Testis (tissue), 3 donors: ENCODE data around the gene GRIK4. TPM values are rescaled to one million over a fixed set of nuclear protein-coding genes. Genes with fewer than 3 reads are reported as not detected.

Experiments
- DNase-seq: peaks from one replicate; pipeline ENCODE4 v3.0.0-alpha.2; 2019
- H3K27ac ChIP-seq, 2 donors: fragments of 200-600 bp; sonication (generic); one replicate each; pipeline ENCODE4 v1.5.1; 2019
- H3K27me3 ChIP-seq: fragments of 200-600 bp; sonication (generic); one replicate; pipeline ENCODE4 v1.5.1; 2019
- H3K36me3 ChIP-seq: fragments of 200-600 bp; sonication (generic); one replicate; pipeline ENCODE4 v1.5.1; 2017; ENCODE audit warnings: low read depth; ENCODE audit errors: missing control alignments
- H3K4me1 ChIP-seq: fragments of 200-600 bp; sonication (generic); one replicate; pipeline ENCODE4 v1.5.1; 2019
- H3K4me3 ChIP-seq, 2 donors: fragments of 200-600 bp; sonication (generic); one replicate each; pipeline ENCODE4 v1.5.1; 2017 to 2019
- H3K9me3 ChIP-seq: fragments of 200-600 bp; sonication (generic); one replicate; pipeline ENCODE4 v1.5.1; 2017
- POLR2A ChIP-seq: fragments of 450-650 bp; IDR thresholded peaks from one replicate; pipeline ENCODE4 v1.6.1; 2017; ENCODE audit warnings: antibody characterized with exemption, mild to moderate bottlenecking, moderate library complexity
- WGBS, 2 donors: methylation state at CpG; one replicate each; pipeline ENCODE4 v1.1.5; 2018; 5-methylcytosine and 5-hydroxymethylcytosine counted together
- intact Hi-C: fragments of 100-400 bp; cut with DNase I; formaldehyde crosslinking; loops from one replicate; pipeline ENCODE4 v1.15.1; 2023; ENCODE audit warnings: low total_unique reads
- polyA plus RNA-seq: library from polyadenylated mRNA; stranded (reverse); fragments of 350-450 nt; fragmentation: Illumina TruSeq; extraction: RNeasy Lipid Tissue Mini Kit (QIAGEN cat#74804); gene quantifications from one replicate; pipeline ENCODE4 v1.2.3, GENCODE V29; 2014; ENCODE audit warnings: low read depth, low replicate concordance; ENCODE audit not compliant: insufficient read depth
- total RNA-seq, 2 donors: library from RNA; depleted of rRNA; stranded (reverse); fragments of >200 nt; gene quantifications; one replicate each; pipeline ENCODE4 v1.2.3, GENCODE V29; 2016
- TF ChIP-seq, protein P1 (sequence below), 3 experiments: fragments of 450-650 bp in 2 of 3; fragments of 200-600 bp in 1 of 3; sonication (generic) in 1 of 3; IDR thresholded peaks; one replicate each; pipeline ENCODE4 v1.5.1; 2016 to 2019; ENCODE audit warnings: antibody characterized with exemption in 3 of 3, mild to moderate bottlenecking in 2 of 3, moderate library complexity in 1 of 3

GRIK4 gene
- total and polyA plus RNA-seq, 3 donors from 2014 or later: 2.6 to 3.0 (median 2.6) TPM

DNA sequence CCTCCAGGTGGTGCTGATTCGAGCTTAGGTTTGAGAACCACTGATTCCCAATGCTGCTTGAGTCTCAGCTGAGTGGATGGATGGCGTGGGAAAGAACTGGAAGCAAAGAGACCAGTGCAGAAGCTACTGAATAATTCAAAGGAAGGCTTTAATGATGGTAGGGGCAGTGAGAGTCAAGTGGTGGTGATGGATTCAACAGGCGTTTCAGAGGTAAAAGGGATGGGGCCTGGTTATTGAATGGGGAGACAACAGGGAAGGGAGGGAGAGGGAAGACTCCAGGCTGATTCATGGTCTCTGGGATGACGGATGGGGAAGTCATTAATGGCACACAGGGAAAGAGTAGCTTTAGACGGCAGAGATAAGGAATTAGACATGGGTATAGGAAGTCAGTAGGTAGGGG, 408.0 kb downstream of the GRIK4 start:
- no peak for TF ChIP-seq POLR2A
- TF ChIP-seq, protein P1, sequence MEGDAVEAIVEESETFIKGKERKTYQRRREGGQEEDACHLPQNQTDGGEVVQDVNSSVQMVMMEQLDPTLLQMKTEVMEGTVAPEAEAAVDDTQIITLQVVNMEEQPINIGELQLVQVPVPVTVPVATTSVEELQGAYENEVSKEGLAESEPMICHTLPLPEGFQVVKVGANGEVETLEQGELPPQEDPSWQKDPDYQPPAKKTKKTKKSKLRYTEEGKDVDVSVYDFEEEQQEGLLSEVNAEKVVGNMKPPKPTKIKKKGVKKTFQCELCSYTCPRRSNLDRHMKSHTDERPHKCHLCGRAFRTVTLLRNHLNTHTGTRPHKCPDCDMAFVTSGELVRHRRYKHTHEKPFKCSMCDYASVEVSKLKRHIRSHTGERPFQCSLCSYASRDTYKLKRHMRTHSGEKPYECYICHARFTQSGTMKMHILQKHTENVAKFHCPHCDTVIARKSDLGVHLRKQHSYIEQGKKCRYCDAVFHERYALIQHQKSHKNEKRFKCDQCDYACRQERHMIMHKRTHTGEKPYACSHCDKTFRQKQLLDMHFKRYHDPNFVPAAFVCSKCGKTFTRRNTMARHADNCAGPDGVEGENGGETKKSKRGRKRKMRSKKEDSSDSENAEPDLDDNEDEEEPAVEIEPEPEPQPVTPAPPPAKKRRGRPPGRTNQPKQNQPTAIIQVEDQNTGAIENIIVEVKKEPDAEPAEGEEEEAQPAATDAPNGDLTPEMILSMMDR (IDR thresholded peaks at IDR 0.05): no peak
- Histone ChIP-seq H3K27me3 (no peaks in the 10 kb centered on the region), H3K9me3 (no peaks in the 10 kb centered on the region), H3K36me3 (no peaks in the 10 kb centered on the region), H3K4me1 (no peaks in the 10 kb centered on the region), H3K27ac (no peak overlapping the region), H3K4me3 (no peak overlapping the region)
- WGBS, 2 donors: 75 to 82% methylated on average over 5 of the region's 5 CpGs
- no peak for DNase-seq
- intact Hi-C loops: no loop called here

DNA sequence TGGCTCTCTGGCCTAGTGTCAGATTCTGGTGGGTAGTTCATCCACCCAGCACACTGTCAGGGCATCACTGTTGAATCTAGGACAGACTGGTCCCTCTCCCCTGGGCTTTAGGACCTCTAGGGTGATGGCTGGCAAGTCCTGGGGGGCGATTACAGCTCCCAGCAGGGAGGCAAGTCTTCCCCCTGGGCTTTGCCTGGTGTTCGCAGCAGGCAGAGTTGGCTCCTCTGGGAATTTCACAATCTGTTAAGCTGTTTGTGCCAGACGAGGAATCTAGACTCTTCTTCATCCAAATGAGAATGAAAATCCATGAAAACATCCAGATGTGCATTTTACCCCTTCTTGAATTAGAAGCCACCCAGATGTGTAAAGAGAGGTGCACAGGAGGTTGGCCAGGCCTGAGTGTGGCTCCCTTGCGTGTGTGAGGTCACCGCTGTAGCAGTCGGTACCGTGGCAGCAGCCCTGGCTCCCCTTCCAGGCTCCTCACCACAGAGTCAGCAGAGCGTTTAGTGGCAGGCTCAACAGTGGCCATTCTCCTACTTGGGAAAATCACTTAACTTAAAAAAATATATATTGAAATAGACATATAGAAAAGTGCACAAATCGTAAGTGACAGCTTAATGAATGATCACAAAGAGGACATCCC, 412.4 kb downstream of the GRIK4 start:
- no peak overlapping the region for H3K4me3 ChIP-seq
- no peak for DNase-seq
- TF ChIP-seq, protein P1 (IDR thresholded peaks at IDR 0.05): no peak
- no peak for TF ChIP-seq POLR2A
- no peak overlapping the region for H3K27ac ChIP-seq
- WGBS, 2 donors: 85 to 90% methylated on average over 9 of the region's 9 CpGs
- no peaks in the 10 kb centered on the region for H3K4me1 ChIP-seq
- H3K9me3 ChIP-seq: no peaks in the 10 kb centered on the region
- H3K36me3 ChIP-seq: no peaks in the 10 kb centered on the region
- H3K27me3 ChIP-seq: no peaks in the 10 kb centered on the region
- intact Hi-C loops: no loop called here

DNA sequence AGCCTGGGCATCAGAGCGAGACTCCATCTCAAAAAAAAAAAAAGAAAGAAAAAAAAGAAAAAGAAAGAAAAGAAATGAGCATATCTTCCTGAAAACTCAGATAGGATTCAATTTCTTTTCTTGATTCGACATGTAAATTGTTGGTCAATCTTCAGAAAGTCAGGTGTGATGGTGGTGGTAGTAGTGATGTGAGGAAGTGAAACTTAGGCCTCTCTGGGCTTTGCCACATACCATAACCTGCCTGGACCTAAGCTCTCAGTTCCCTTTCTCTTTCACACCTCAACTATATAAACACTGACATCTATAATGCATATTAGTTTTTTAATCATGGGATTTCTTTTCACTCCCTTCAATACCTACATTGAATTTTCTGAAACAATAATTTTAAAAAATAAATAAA, 414.4 kb downstream of the GRIK4 start:
- H3K27me3 ChIP-seq: no peaks in the 10 kb centered on the region
- H3K9me3 ChIP-seq: no peaks in the 10 kb centered on the region
- no peak overlapping the region for H3K4me3 ChIP-seq
- DNase-seq: no peak
- H3K4me1 ChIP-seq: no peaks in the 10 kb centered on the region
- H3K27ac ChIP-seq: no peak overlapping the region
- intact Hi-C loops: no loop called here
- no peaks in the 10 kb centered on the region for H3K36me3 ChIP-seq
- 88 to 89% methylated on average over 2 of the region's 2 CpGs for WGBS, 2 donors
- no peak for TF ChIP-seq POLR2A
- TF ChIP-seq, protein P1 (IDR thresholded peaks at IDR 0.05): no peak

DNA sequence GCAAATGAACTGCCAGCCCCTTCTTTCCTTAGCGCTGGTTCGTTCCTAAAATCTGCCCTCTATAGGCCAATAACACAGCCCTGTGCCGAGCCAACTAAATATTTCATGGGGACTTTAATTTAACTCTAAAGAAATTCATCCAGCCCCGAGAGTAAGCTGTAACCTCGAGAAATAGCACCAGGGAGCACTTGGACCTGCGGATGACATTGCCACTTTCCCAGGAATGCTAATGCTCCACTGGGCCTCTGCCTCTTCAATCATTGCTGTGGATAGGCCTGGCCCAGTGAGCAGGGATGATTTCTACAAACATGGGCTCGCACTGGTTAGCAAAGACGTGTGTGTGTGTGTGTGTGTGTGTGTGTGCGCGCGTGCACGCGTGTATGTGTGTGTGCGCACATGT, 417.1 kb downstream of the GRIK4 start:
- WGBS, 2 donors: 80 to 83% methylated on average over 14 of the region's 14 CpGs
- H3K27me3 ChIP-seq: no peaks in the 10 kb centered on the region
- DNase-seq: no peak
- TF ChIP-seq, protein P1 (IDR thresholded peaks at IDR 0.05): no peak
- TF ChIP-seq POLR2A: no peak
- no peak overlapping the region for H3K4me3 ChIP-seq
- H3K27ac ChIP-seq: no peak overlapping the region
- H3K4me1 ChIP-seq: no peaks in the 10 kb centered on the region
- H3K36me3 ChIP-seq: no peaks in the 10 kb centered on the region
- intact Hi-C loops: no loop called here
- no peaks in the 10 kb centered on the region for H3K9me3 ChIP-seq

DNA sequence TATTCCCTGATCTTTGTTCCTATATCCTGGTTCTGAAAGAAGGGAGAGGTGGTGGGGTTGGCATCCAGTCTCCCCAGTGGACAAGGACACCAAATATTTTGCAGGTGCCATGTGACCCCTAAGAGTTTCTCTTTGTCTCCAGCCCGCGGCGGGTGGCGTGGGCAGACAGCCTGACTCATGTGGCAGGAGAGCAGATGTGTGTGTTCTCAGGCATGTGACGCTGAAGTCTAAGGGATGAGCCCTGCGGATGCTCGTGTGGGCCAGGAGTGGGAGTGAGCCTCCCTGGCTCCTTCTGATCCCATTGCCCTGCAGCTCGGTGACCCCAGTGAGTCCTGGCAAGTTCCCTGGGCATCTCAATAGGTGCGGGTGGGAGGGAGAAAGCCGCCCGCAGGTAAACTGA, 417.5 kb downstream of the GRIK4 start:
- TF ChIP-seq POLR2A: no peak
- TF ChIP-seq, protein P1 (IDR thresholded peaks at IDR 0.05): no peak
- no peak overlapping the region for H3K4me3 ChIP-seq
- no peak overlapping the region for H3K27ac ChIP-seq
- 84 to 91% methylated on average over 11 of the region's 11 CpGs for WGBS, 2 donors
- no peaks in the 10 kb centered on the region for H3K9me3 ChIP-seq
- H3K27me3 ChIP-seq: no peaks in the 10 kb centered on the region
- no peaks in the 10 kb centered on the region for H3K36me3 ChIP-seq
- no peak for DNase-seq
- no peaks in the 10 kb centered on the region for H3K4me1 ChIP-seq
- intact Hi-C loops: no loop called here
